Uterus (tissue), 4 donors: ENCODE measurements around the gene ABCA1. TPM values are rescaled to one million over a fixed set of nuclear protein-coding genes. Genes with fewer than 3 reads are reported as not detected.

Experiments used
- DNase-seq, 2 donors: peaks; one replicate each; pipeline ENCODE4 v3.0.0-alpha.2; 2019 to 2020
- H3K27ac ChIP-seq, 2 donors: fragments of 200-600 bp; sonication (generic); 1 replicate in 1 of 2; 2 replicates in 1 of 2; pipeline ENCODE4 v1.5.1; 2016 to 2018
- H3K27me3 ChIP-seq, 2 donors: fragments of 200-600 bp; sonication (generic); one replicate each; pipeline ENCODE4 v1.5.1; 2018 to 2019; ENCODE audit warnings: control low read depth in 1 of 2
- H3K36me3 ChIP-seq, 2 donors: fragments of 200-600 bp; sonication (generic); one replicate each; pipeline ENCODE4 v1.5.1; 2019; ENCODE audit warnings: control low read depth in 1 of 2
- H3K4me1 ChIP-seq, 2 donors: fragments of 200-600 bp; sonication (generic); one replicate each; pipeline ENCODE4 v1.5.1; 2018 to 2019; ENCODE audit warnings: control low read depth in 1 of 2
- H3K4me3 ChIP-seq, 2 donors: fragments of 200-600 bp; sonication (generic); 1 replicate in 1 of 2; 2 replicates in 1 of 2; pipeline ENCODE4 v1.5.1; 2018 to 2019; ENCODE audit warnings: mild to moderate bottlenecking in 1 of 2
- H3K9me3 ChIP-seq, 2 donors: fragments of 200-600 bp; sonication (generic); one replicate each; pipeline ENCODE4 v1.5.1; 2019; ENCODE audit warnings: control low read depth in 1 of 2
- POLR2A ChIP-seq, 2 donors: fragments of 450-650 bp; IDR thresholded peaks; one replicate each; pipeline ENCODE4 v1.6.1; 2016; ENCODE audit warnings: antibody characterized with exemption in 2 of 2, mild to moderate bottlenecking in 1 of 2, moderate library complexity in 1 of 2
- intact Hi-C: fragments of 100-400 bp; cut with DNase I; formaldehyde crosslinking; loops from one replicate; pipeline ENCODE4 v1.15.1; 2023; ENCODE audit warnings: low total_unique reads
- total RNA-seq, 4 donors: library from RNA; depleted of rRNA in 3 of 4; stranded (reverse); fragments of >200 nt in 3 of 4; gene quantifications; one replicate each; pipeline versions ENCODE4 v1.1.0 to v1.2.4, GENCODE V29; 2014 to 2023
- TF ChIP-seq, protein P1 (sequence below), 4 experiments: fragments of 200-600 bp in 2 of 4; fragments of 450-650 bp in 2 of 4; sonication (generic) in 2 of 4; IDR thresholded peaks; one replicate each; pipeline ENCODE4 v1.5.1; 2016 to 2019; ENCODE audit warnings: antibody characterized with exemption in 4 of 4, mild to moderate bottlenecking in 2 of 4, moderate library complexity in 1 of 4
- donor health status: DM: yes; HTN: yes; CAD: no.

ABCA1 gene
- total RNA-seq, 4 donors from 2014 or later: 13.8 to 43.3 (median 25.9) TPM

DNA sequence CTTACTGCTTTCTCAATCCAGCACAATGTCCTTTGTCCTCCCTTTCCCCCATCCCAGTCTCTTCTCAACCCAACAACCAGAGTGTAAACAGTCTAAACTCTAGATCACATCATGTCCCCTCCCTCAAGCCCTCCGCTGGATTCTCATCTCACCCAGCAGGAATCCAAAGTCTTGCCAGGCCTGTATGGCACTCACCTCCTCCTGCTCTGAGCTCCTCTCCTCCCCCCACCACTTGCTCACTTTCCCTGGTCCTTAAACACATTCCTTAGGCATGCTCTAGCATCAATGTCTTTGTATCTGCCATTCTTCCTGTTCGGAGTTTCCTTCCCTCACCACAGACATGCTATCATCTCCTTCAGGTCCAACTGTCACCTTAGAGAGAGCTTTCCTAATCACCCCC, 85.3 kb downstream of the ABCA1 start:
- intact Hi-C loops: no loop called here
- Histone ChIP-seq H3K27me3 (no peaks in the 10 kb centered on the region), H3K4me1 (no peaks in the 10 kb centered on the region), H3K27ac (no peak overlapping the region), H3K9me3 (no peaks in the 10 kb centered on the region), H3K36me3 (no peaks in the 10 kb centered on the region), H3K4me3 (no peak overlapping the region)
- TF ChIP-seq POLR2A (IDR thresholded peaks at IDR 0.05): no peak
- no peak for DNase-seq

DNA sequence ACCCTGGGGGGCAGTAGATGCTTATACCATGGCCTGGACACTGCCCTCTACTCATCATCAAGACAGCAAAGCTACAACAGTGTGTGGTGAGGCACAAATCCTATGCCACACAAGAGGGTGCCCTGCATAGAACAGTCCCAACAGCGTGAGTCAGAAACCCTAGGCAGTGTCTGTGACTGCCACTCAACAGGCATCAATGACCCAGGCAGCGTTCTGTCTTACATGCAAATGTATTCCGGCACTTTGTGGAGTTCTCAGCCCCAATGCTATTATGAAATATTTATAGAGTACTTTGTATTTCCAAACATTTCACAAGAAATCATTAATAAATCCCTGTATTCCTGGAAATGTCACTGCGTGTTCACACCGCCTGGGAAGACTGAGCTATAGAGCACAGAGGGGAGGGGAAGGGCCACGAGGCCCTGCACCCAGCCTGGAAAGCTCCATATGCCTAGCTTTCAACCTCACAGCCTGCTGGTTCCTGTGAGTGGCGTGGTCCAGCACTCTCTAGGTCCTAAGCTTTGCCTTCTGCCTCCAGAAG, 86.3 kb downstream of the ABCA1 start:
- H3K4me1 ChIP-seq: no peaks in the 10 kb centered on the region
- H3K4me3 ChIP-seq: no peak overlapping the region
- no peaks in the 10 kb centered on the region for H3K27me3 ChIP-seq
- intact Hi-C loops: no loop called here
- no peak for TF ChIP-seq POLR2A (IDR thresholded peaks at IDR 0.05)
- TF ChIP-seq, protein P1, sequence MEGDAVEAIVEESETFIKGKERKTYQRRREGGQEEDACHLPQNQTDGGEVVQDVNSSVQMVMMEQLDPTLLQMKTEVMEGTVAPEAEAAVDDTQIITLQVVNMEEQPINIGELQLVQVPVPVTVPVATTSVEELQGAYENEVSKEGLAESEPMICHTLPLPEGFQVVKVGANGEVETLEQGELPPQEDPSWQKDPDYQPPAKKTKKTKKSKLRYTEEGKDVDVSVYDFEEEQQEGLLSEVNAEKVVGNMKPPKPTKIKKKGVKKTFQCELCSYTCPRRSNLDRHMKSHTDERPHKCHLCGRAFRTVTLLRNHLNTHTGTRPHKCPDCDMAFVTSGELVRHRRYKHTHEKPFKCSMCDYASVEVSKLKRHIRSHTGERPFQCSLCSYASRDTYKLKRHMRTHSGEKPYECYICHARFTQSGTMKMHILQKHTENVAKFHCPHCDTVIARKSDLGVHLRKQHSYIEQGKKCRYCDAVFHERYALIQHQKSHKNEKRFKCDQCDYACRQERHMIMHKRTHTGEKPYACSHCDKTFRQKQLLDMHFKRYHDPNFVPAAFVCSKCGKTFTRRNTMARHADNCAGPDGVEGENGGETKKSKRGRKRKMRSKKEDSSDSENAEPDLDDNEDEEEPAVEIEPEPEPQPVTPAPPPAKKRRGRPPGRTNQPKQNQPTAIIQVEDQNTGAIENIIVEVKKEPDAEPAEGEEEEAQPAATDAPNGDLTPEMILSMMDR (IDR thresholded peaks at IDR 0.05): no peak
- H3K27ac ChIP-seq: no peak overlapping the region
- H3K9me3 ChIP-seq: no peaks in the 10 kb centered on the region
- DNase-seq: no peak
- no peaks in the 10 kb centered on the region for H3K36me3 ChIP-seq

- Histone ChIP-seq H3K4me1 (no peaks in the 10 kb centered on the region), H3K36me3 (no peaks in the 10 kb centered on the region), H3K27ac (no peak overlapping the region), H3K4me3 (no peak overlapping the region), H3K9me3 (no peaks in the 10 kb centered on the region), H3K27me3 (no peaks in the 10 kb centered on the region)
- intact Hi-C loops: no loop called here
- TF ChIP-seq POLR2A (IDR thresholded peaks at IDR 0.05): no peak
- TF ChIP-seq, protein P1 (IDR thresholded peaks at IDR 0.05): no peak
- no peak for DNase-seq
Measured at GRCh38 chr9:104838958-104839357, 89.0 kb downstream of the ABCA1 start.

DNA sequence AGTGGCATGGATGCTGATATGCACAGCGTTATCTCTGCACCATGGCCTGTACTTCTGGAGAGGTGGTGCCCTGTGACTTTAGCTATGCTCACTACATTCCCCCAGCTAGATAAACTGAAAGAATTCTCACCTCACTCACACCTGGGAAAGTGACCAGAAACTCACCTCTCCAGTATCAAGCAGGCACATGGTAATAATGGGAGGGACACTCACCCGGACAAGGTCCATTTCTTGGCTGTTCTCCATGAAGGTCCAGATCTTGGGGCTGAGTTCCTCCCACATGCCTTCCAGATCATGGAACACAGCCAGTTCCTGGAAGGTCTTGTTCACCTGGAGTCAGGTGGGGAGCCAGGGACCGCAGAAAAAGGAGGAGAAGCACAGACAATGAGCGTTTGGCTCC, 91.2 kb downstream of the ABCA1 start:
- no peak overlapping the region for H3K4me3 ChIP-seq
- no peaks in the 10 kb centered on the region for H3K9me3 ChIP-seq
- H3K27me3 ChIP-seq: no peaks in the 10 kb centered on the region
- H3K4me1 ChIP-seq: no peaks in the 10 kb centered on the region
- intact Hi-C loops: no loop called here
- no peak overlapping the region for H3K27ac ChIP-seq
- TF ChIP-seq, protein P1 (IDR thresholded peaks at IDR 0.05): no peak
- no peak for TF ChIP-seq POLR2A (IDR thresholded peaks at IDR 0.05)
- no peak for DNase-seq
- no peaks in the 10 kb centered on the region for H3K36me3 ChIP-seq

- no peaks in the 10 kb centered on the region for H3K4me1 ChIP-seq
- no peak overlapping the region for H3K4me3 ChIP-seq
- TF ChIP-seq POLR2A (IDR thresholded peaks at IDR 0.05): no peak
- TF ChIP-seq, protein P1 (IDR thresholded peaks at IDR 0.05): no peak
- no peaks in the 10 kb centered on the region for H3K9me3 ChIP-seq
- DNase-seq: no peak
- intact Hi-C loops: no loop called here
- H3K27me3 ChIP-seq: no peaks in the 10 kb centered on the region
- H3K27ac ChIP-seq: no peak overlapping the region
- H3K36me3 ChIP-seq: no peaks in the 10 kb centered on the region
Measured at GRCh38 chr9:104836235-104836634, 91.7 kb downstream of the ABCA1 start.

- Histone ChIP-seq H3K27ac (no peak overlapping the region), H3K36me3 (no peaks in the 10 kb centered on the region), H3K4me1 (no peaks in the 10 kb centered on the region), H3K9me3 (no peaks in the 10 kb centered on the region), H3K4me3 (no peak overlapping the region), H3K27me3 (no peaks in the 10 kb centered on the region)
- no peak for DNase-seq
- no peak for TF ChIP-seq POLR2A (IDR thresholded peaks at IDR 0.05)
- TF ChIP-seq, protein P1 (IDR thresholded peaks at IDR 0.05): no peak
- intact Hi-C loops: no loop called here
Measured at GRCh38 chr9:104835161-104835560, 92.8 kb downstream of the ABCA1 start.
